HepG2 (cell line): ENCODE data around the gene CENPP. TPM values are rescaled to one million over a fixed set of nuclear protein-coding genes. Genes with fewer than 3 reads are reported as not detected.
A peak's percentile ranks its signal among the peaks of the same experiment; 100 is the strongest.

Experiments used
- ARNT ChIP-seq: fragments of 450-650 bp; IDR thresholded peaks from 2 replicates; pipeline ENCODE4 v1.6.1; 2017
- ATF3 ChIP-seq: sonication (generic); formaldehyde crosslinking; IDR thresholded peaks from 2 replicates; pipeline ENCODE4 v1.4.0; 2020; ENCODE audit warnings: missing genetic modification reagents
- ATF4 ChIP-seq, 2 experiments: fragments of 450-650 bp in 1 of 2; sonication (generic) in 1 of 2; formaldehyde crosslinking; IDR thresholded peaks; 2 replicates each; pipeline versions ENCODE4 v1.5.0 to v1.8.0; 2020 to 2022; ENCODE audit warnings: mild to moderate bottlenecking in 1 of 2, missing genetic modification reagents in 1 of 2
- DMAP1 ChIP-seq: IDR thresholded peaks from 2 replicates; pipeline ENCODE4 v1.6.1; 2016
- E2F1 ChIP-seq: sonication (generic); formaldehyde crosslinking; IDR thresholded peaks from 2 replicates; pipeline ENCODE4 v1.5.0; 2020; ENCODE audit warnings: missing genetic modification reagents
- FOXP4 ChIP-seq: sonication (generic); formaldehyde crosslinking; IDR thresholded peaks from 2 replicates; pipeline ENCODE4 v1.4.0; 2020; ENCODE audit warnings: missing genetic modification reagents
- GPBP1L1 ChIP-seq: sonication (generic); formaldehyde crosslinking; IDR thresholded peaks from 2 replicates; pipeline ENCODE4 v1.5.0; 2020; ENCODE audit warnings: mild to moderate bottlenecking, missing genetic modification reagents
- HDAC1 ChIP-seq: sonication (generic); formaldehyde crosslinking; IDR thresholded peaks from 2 replicates; pipeline ENCODE4 v1.5.1; 2020; ENCODE audit warnings: mild to moderate bottlenecking, missing genetic modification reagents
- KLF6 ChIP-seq: IDR thresholded peaks from 2 replicates; pipeline ENCODE4 v1.8.0; 2016; ENCODE audit warnings: missing biosample characterization, missing genetic modification reagents
- MAFF ChIP-seq: IDR thresholded peaks from 2 replicates; pipeline ENCODE4 v1.6.1; 2011; ENCODE audit warnings: low read depth, low read length, improper control_type of control experiment
- MIER3 ChIP-seq: IDR thresholded peaks from 2 replicates; pipeline ENCODE4 v1.6.1; 2016; ENCODE audit warnings: missing compliant biosample characterization, borderline replicate concordance
- MXD3 ChIP-seq: IDR thresholded peaks from 2 replicates; pipeline ENCODE4 v1.6.1; 2016; ENCODE audit warnings: mild to moderate bottlenecking, missing biosample characterization, missing genetic modification reagents
- MYC ChIP-seq: sonication (generic); formaldehyde crosslinking; IDR thresholded peaks from 2 replicates; pipeline ENCODE4 v1.9.0; 2021; ENCODE audit warnings: missing genetic modification reagents, borderline replicate concordance
- NR2F6 ChIP-seq, 2 experiments: IDR thresholded peaks; 2 replicates each; pipeline ENCODE4 v1.6.1; 2016; ENCODE audit warnings: antibody characterized with exemption in 1 of 2, mild to moderate bottlenecking in 1 of 2
- SAP130 ChIP-seq: IDR thresholded peaks from 2 replicates; pipeline ENCODE4 v1.6.1; 2016; ENCODE audit warnings: low read depth
- STAT6 ChIP-seq: sonication (generic); formaldehyde crosslinking; IDR thresholded peaks from 2 replicates; pipeline ENCODE4 v1.4.0; 2020; ENCODE audit warnings: missing genetic modification reagents, mild to moderate bottlenecking, borderline replicate concordance
- TAF1 ChIP-seq: sonication (generic); formaldehyde crosslinking; IDR thresholded peaks from 2 replicates; pipeline ENCODE4 v1.4.0; 2020; ENCODE audit warnings: missing genetic modification reagents
- TEAD3 ChIP-seq: optimal IDR thresholded peaks from 2 replicates; pipeline ENCODE3; 2016; ENCODE audit warnings: borderline replicate concordance
- ZNF235 ChIP-seq: sonication (generic); formaldehyde crosslinking; IDR thresholded peaks from 2 replicates; pipeline ENCODE4 v1.8.1; 2023; ENCODE audit warnings: mild to moderate bottlenecking, missing genetic modification reagents, borderline replicate concordance
- ZNF570 ChIP-seq: sonication (generic); formaldehyde crosslinking; IDR thresholded peaks from 2 replicates; pipeline ENCODE4 v1.4.0; 2020; ENCODE audit warnings: mild to moderate bottlenecking, missing genetic modification reagents, borderline replicate concordance
- polyA plus RNA-seq, 8 experiments: library from polyadenylated mRNA; depleted of rRNA in 3 of 8; stranded (reverse) in 7 of 8; unstranded in 1 of 8; fragments of >200 nt; fragmentation: Illumina TruSeq in 4 of 8; extraction: Trizol in 4 of 8; gene quantifications; 2 replicates each; pipeline versions ENCODE4 v1.2.1 to v1.2.3, GENCODE V29; 2011 to 2016; ENCODE audit warnings: low read depth in 4 of 8, missing spikeins in 1 of 8, mixed read lengths in 1 of 8; ENCODE audit not compliant: insufficient read depth in 1 of 8
- total RNA-seq, 5 experiments: library from RNA; depleted of rRNA; stranded (reverse); fragments of >200 nt; fragmentation: Illumina TruSeq; extraction: Trizol; gene quantifications; 2 replicates each; pipeline ENCODE4 v1.2.3, GENCODE V29; 2016; ENCODE audit warnings: low read depth in 1 of 5

CENPP gene
- total and polyA plus RNA-seq, 2 of the 13 experiments (the other 11 are each of a cell fraction or from before 2014, with no cell fraction given): 2.0 to 11.4 TPM

GRCh38 chr9:92293452-92294296 lies 32.1 kb upstream of the CENPP start, which contains the start of gene IARS1 (continued):
- TF ChIP-seq NR2F6 (IDR thresholded peaks at IDR 0.05): no peak
- TF ChIP-seq NR2F6 (CRISPR knock-in tag; IDR thresholded peaks at IDR 0.05): peak; percentile 67; the same call in 1 of the 2 replicates
- TF ChIP-seq MAFF: 0 out of 2 replicates have a peak, but pooled peaks have one; percentile 4
- no peak for TF ChIP-seq ZNF570 (CRISPR knock-in tag)
- peak; percentile 100 for TF ChIP-seq DMAP1
- TF ChIP-seq ARNT: no peak
- peak; percentile 82 for TF ChIP-seq TEAD3
- peak; percentile 94 for TF ChIP-seq E2F1 (CRISPR knock-in tag)
- peak; percentile 97 for TF ChIP-seq MXD3 (CRISPR knock-in tag)
- TF ChIP-seq HDAC1 (CRISPR knock-in tag): peak; percentile 99
- peak; percentile 98 for TF ChIP-seq ATF3 (CRISPR knock-in tag)
- TF ChIP-seq KLF6: peak; percentile 60; the same call in 1 of the 2 replicates
- peak; percentile 97 for TF ChIP-seq MIER3 (CRISPR knock-in tag)
- peak; percentile 72 for TF ChIP-seq STAT6 (CRISPR knock-in tag)
- peak; percentile 92 for TF ChIP-seq TAF1 (CRISPR knock-in tag)
- TF ChIP-seq ATF4 (CRISPR knock-in tag; IDR thresholded peaks at IDR 0.05): peak; percentile 42 to 100; a peak in 2 of 4 replicates
- TF ChIP-seq MYC (CRISPR knock-in tag): peak; percentile 100
- peak; percentile 100 for TF ChIP-seq SAP130 (CRISPR knock-in tag)
- peak; percentile 75 for TF ChIP-seq FOXP4 (CRISPR knock-in tag)
- 0 out of 2 replicates have a peak, but pooled peaks have one; percentile 39 for TF ChIP-seq ZNF235 (CRISPR knock-in tag)
- TF ChIP-seq GPBP1L1 (CRISPR knock-in tag): no peak
